H54 (cell line): ENCODE results near the gene FBXO15.

Experiments used
- DNase-seq: peaks from one replicate; pipeline ENCODE4 v3.0.0; 2011; ENCODE audit warnings: low spot score, mixed read lengths; ENCODE audit not compliant: insufficient read length
- FAIRE-seq: peaks from 3 replicates; lab custom pipeline; 2011; peaks lifted over from hg19 to GRCh38; lab: Jason Lieb, UNC
- POLR2A ChIP-seq: IDR thresholded peaks from 2 replicates; pipeline ENCODE4 v1.6.1; 2011; ENCODE audit warnings: low read depth, mild to moderate bottlenecking, low read length

Gene FBXO15

GRCh38 chr18:74172697-74173433, 25.2 kb upstream of the FBXO15 start:
- no peak for DNase-seq
- TF ChIP-seq POLR2A, result no peak
- FAIRE-seq, result no peak

GRCh38 chr18:74171910-74172606, 24.4 kb upstream of the FBXO15 start:
- TF ChIP-seq POLR2A, result no peak
- no peak for FAIRE-seq

GRCh38 chr18:74166386-74166785, 18.8 kb upstream of the FBXO15 start:
- DNase-seq, result no peak
- FAIRE-seq, result no peak
- TF ChIP-seq POLR2A, result no peak

More at GRCh38 chr18:74171910-74172606, 24.4 kb upstream of the FBXO15 start:
- no peak for DNase-seq

- no peak for FAIRE-seq
- no peak for TF ChIP-seq POLR2A
- DNase-seq, result no peak
These were observed 15.5 kb upstream of the FBXO15 start for GRCh38 chr18:74163019-74163660.

- no peak for TF ChIP-seq POLR2A
- DNase-seq, result no peak
- FAIRE-seq, result no peak
These were observed 7.6 kb upstream of the FBXO15 start for GRCh38 chr18:74155276-74155675.

GRCh38 chr18:74154716-74155115, 7.1 kb upstream of the FBXO15 start:
- DNase-seq (no peak), FAIRE-seq (no peak)
- TF ChIP-seq POLR2A, result no peak

GRCh38 chr18:74153793-74154192, 6.2 kb upstream of the FBXO15 start:
- FAIRE-seq (no peak), DNase-seq (no peak)

GRCh38 chr18:74153377-74153776, 5.7 kb upstream of the FBXO15 start:
- TF ChIP-seq POLR2A, result no peak

More at GRCh38 chr18:74153793-74154192, 6.2 kb upstream of the FBXO15 start:
- no peak for TF ChIP-seq POLR2A

GRCh38 chr18:74152857-74153256, 5.2 kb upstream of the FBXO15 start:
- DNase-seq, result no peak
- no peak for FAIRE-seq
- TF ChIP-seq POLR2A, result no peak

More at GRCh38 chr18:74153377-74153776, 5.7 kb upstream of the FBXO15 start:
- FAIRE-seq (no peak), DNase-seq (no peak)

- TF ChIP-seq POLR2A, result no peak
- DNase-seq (no peak), FAIRE-seq (no peak)
These were observed 4.6 kb upstream of the FBXO15 start for GRCh38 chr18:74152270-74152669.

- DNase-seq, result no peak
- TF ChIP-seq POLR2A, result no peak
- FAIRE-seq, result no peak
These were observed 2.2 kb upstream of the FBXO15 start for GRCh38 chr18:74149878-74150277.

GRCh38 chr18:74148543-74149070, 973 bp upstream of the FBXO15 start:
- DNase-seq, result no peak
- no peak for FAIRE-seq
- no peak for TF ChIP-seq POLR2A

- DNase-seq (no peak), FAIRE-seq (no peak)
- TF ChIP-seq POLR2A, result no peak
These were observed 199 bp downstream of the FBXO15 start for GRCh38 chr18:74147491-74147778.

GRCh38 chr18:74146756-74147155, 878 bp downstream of the FBXO15 start:
- TF ChIP-seq POLR2A, result no peak
- FAIRE-seq (no peak), DNase-seq (no peak)
